A549 (cell line): ENCODE results near the gene KCTD20. TPM values are rescaled to one million over a fixed set of nuclear protein-coding genes. Genes with fewer than 3 reads are reported as not detected.

Experiments used
- ATAC-seq, 2 experiments: fragments of 200-7000 bp in 1 of 2; fragments of >200 bp in 1 of 2; cut with Nextera tagmentation in 1 of 2; cut with Tn5 transposase in 1 of 2; 3 replicates each; pipeline versions ENCODE4 v1.8.0 to v1.9.1; 2018 to 2020; ENCODE audit warnings: mild to moderate bottlenecking in 1 of 2, moderate library complexity in 1 of 2
- CTCF ChIA-PET: fragments of 300-600 bp; sonication (Branson Sonifier 250); formaldehyde crosslinking; extraction: SDS; loops from one replicate; lab custom pipeline; 2021; ENCODE audit warnings: antibody characterized with exemption, inconsistent platforms; lab: Yijun Ruan, JAX
- POLR2A ChIA-PET: fragments of 350-600 bp; formaldehyde crosslinking; extraction: SDS; loops from one replicate; lab custom pipeline; 2021; ENCODE audit warnings: antibody characterized with exemption, inconsistent platforms; lab: Yijun Ruan, JAX
- DNase-seq, 2 experiments: peaks; one replicate each; pipeline versions ENCODE4 v3.0.0 to v3.0.0-alpha.2; 2011 to 2016; ENCODE audit warnings: low read depth in 1 of 2, low spot score in 1 of 2
- FAIRE-seq: peaks from 2 replicates; lab custom pipeline; 2011; peaks lifted over from hg19 to GRCh38; lab: Jason Lieb, UNC
- H3K27ac ChIP-seq, 2 experiments: fragments of >200 bp; sonication (Bioruptor Twin); formaldehyde crosslinking; 3 replicates each; pipeline ENCODE4 v1.5.1; 2016 to 2017
- H3K4me1 ChIP-seq: fragments of >200 bp; sonication (Bioruptor Twin); formaldehyde crosslinking; 3 replicates; pipeline ENCODE4 v1.6.1; 2016
- H3K4me2 ChIP-seq: fragments of >200 bp; sonication (Bioruptor Twin); formaldehyde crosslinking; 3 replicates; pipeline ENCODE4 v1.6.1; 2016
- H3K4me3 ChIP-seq: fragments of >200 bp; sonication (Bioruptor Twin); formaldehyde crosslinking; 3 replicates; pipeline ENCODE4 v1.5.1; 2016
- H3K9me3 ChIP-seq: fragments of >200 bp; sonication (Bioruptor Twin); formaldehyde crosslinking; 3 replicates; pipeline ENCODE4 v1.6.1; 2016
- ATOH8 ChIP-seq: fragments of 250-450 bp; sonication (Bioruptor Pico); IDR thresholded peaks from 2 replicates; pipeline ENCODE4 v1.5.0; 2020; ENCODE audit warnings: low read depth, mild to moderate bottlenecking, moderate library complexity
- FOSL2 ChIP-seq, 2 experiments: fragments of 450-650 bp in 1 of 2; fragments of >200 bp in 1 of 2; sonication (Bioruptor Twin) in 1 of 2; formaldehyde crosslinking; IDR thresholded peaks; 2 replicates each; pipeline versions ENCODE4 v1.5.0 to v1.6.1; 2016 to 2020; ENCODE audit warnings: mild to moderate bottlenecking in 1 of 2, moderate library complexity in 1 of 2
- FOXS1 ChIP-seq: fragments of 250-450 bp; sonication (Bioruptor Pico); IDR thresholded peaks from 2 replicates; pipeline ENCODE4 v1.5.0; 2020; ENCODE audit warnings: mild to moderate bottlenecking, moderate library complexity
- GATA3 ChIP-seq: IDR thresholded peaks from 2 replicates; pipeline ENCODE4 v1.6.1; 2012; ENCODE audit warnings: borderline replicate concordance
- HEYL ChIP-seq: fragments of 250-450 bp; sonication (Bioruptor Pico); IDR thresholded peaks from 2 replicates; pipeline ENCODE4 v1.8.0; 2021; ENCODE audit warnings: mild to moderate bottlenecking, moderate library complexity
- HOXB5 ChIP-seq: fragments of 250-450 bp; sonication (Bioruptor Pico); IDR thresholded peaks from 2 replicates; pipeline ENCODE4 v1.5.0; 2020; ENCODE audit warnings: mild to moderate bottlenecking, moderate library complexity
- MAX ChIP-seq: IDR thresholded peaks from 2 replicates; pipeline ENCODE4 v1.6.1; 2012
- MYC ChIP-seq: IDR thresholded peaks from 2 replicates; pipeline ENCODE4 v1.6.1; 2012; ENCODE audit warnings: mild to moderate bottlenecking, inconsistent platforms, low read length, improper control_type of control experiment, borderline replicate concordance
- NFE2L2 ChIP-seq: fragments of 150-350 bp; conservative IDR thresholded peaks from 2 replicates; pipeline ENCODE4 v1.6.1; 2014; ENCODE audit warnings: low read length
- NR3C1 ChIP-seq: fragments of >200 bp; sonication (Bioruptor Twin); formaldehyde crosslinking; IDR thresholded peaks from 3 replicates; pipeline ENCODE4 v1.6.1; 2017
- PBX3 ChIP-seq: IDR thresholded peaks from 2 replicates; pipeline ENCODE4 v1.6.1; 2012
- PHF8 ChIP-seq: fragments of 200-600 bp; sonication (generic); IDR thresholded peaks from 2 replicates; pipeline ENCODE4 v1.6.1; 2016; ENCODE audit warnings: low read depth, mild to moderate bottlenecking, antibody characterized with exemption, moderate library complexity, borderline replicate concordance
- POLR2A ChIP-seq: IDR thresholded peaks from 2 replicates; pipeline ENCODE4 v1.6.1; 2012; ENCODE audit warnings: mild to moderate bottlenecking, low read length
- RAD21 ChIP-seq, 2 experiments: fragments of >200 bp in 1 of 2; sonication (Bioruptor Twin) in 1 of 2; formaldehyde crosslinking in 1 of 2; IDR thresholded peaks in 1 of 2; conservative IDR thresholded peaks in 1 of 2; 2 replicates in 1 of 2; 3 replicates in 1 of 2; pipeline ENCODE4 v1.6.1; 2012 to 2018; ENCODE audit warnings: inconsistent platforms in 1 of 2
- RCOR1 ChIP-seq: fragments of 150-350 bp; IDR thresholded peaks from 2 replicates; pipeline ENCODE4 v1.6.1; 2014; ENCODE audit warnings: antibody characterized with exemption, low read length, low read depth
- REST ChIP-seq: fragments of 200-600 bp; sonication (generic); IDR thresholded peaks from 2 replicates; pipeline ENCODE4 v1.6.1; 2016; ENCODE audit warnings: antibody characterized with exemption, mild to moderate bottlenecking, moderate library complexity
- RNF2 ChIP-seq: fragments of 200-600 bp; sonication (generic); IDR thresholded peaks from 2 replicates; pipeline ENCODE4 v1.6.1; 2016; ENCODE audit warnings: low read depth, mild to moderate bottlenecking, antibody characterized with exemption, moderate library complexity, borderline replicate concordance
- TFCP2L1 ChIP-seq: fragments of 250-450 bp; sonication (Bioruptor Pico); IDR thresholded peaks from 2 replicates; pipeline ENCODE4 v1.5.0; 2021; ENCODE audit warnings: mild to moderate bottlenecking
- TP53 ChIP-seq: fragments of 250-450 bp; sonication (Bioruptor Pico); IDR thresholded peaks from 2 replicates; pipeline ENCODE4 v1.5.0; 2021; ENCODE audit warnings: mild to moderate bottlenecking, moderate library complexity
- ZNF302 ChIP-seq: fragments of 250-450 bp; sonication (Bioruptor Pico); IDR thresholded peaks from 2 replicates; pipeline ENCODE4 v1.9.0; 2021; ENCODE audit warnings: inconsistent platforms, mild to moderate bottlenecking, moderate library complexity
- WGBS: methylation state at CpG from one replicate; pipeline ENCODE4 v1.1.6; 2017; ENCODE audit errors: missing lambda C conversion rate; 5-methylcytosine and 5-hydroxymethylcytosine counted together
- polyA plus RNA-seq, 4 experiments: library from polyadenylated mRNA; depleted of rRNA in 3 of 4; stranded (reverse); fragments of >200 nt; fragmentation: RNase III in 1 of 4; extraction: RNeasy Plus Mini Kit Qiagen cat#74134 plus additional on column Dnase treatment in 1 of 4; gene quantifications; 2 replicates in 3 of 4; 3 replicates in 1 of 4; pipeline ENCODE4 v1.2.3, GENCODE V29; 2011 to 2017
- TF ChIP-seq, protein P1 (sequence below): IDR thresholded peaks from 2 replicates; pipeline ENCODE4 v1.6.1; 2012; ENCODE audit warnings: low read depth, borderline replicate concordance
- TF ChIP-seq, protein P2 (sequence below): fragments of 450-650 bp; IDR thresholded peaks from 2 replicates; pipeline ENCODE4 v1.6.1; 2014; ENCODE audit warnings: antibody characterized with exemption
- TF ChIP-seq, protein P3 (sequence below): fragments of 150-350 bp; IDR thresholded peaks from 2 replicates; pipeline ENCODE4 v1.6.1; 2014; ENCODE audit warnings: low read depth, mild to moderate bottlenecking, low read length
- TF ChIP-seq, protein P4 (sequence below): fragments of >200 bp; sonication (Bioruptor Twin); formaldehyde crosslinking; IDR thresholded peaks from 2 replicates; pipeline ENCODE4 v1.6.1; 2016

Gene KCTD20
- polyA plus RNA-seq, 2 of the 4 experiments (the other 2 are of a cell fraction) = 16.8 to 48.2 TPM

DNA sequence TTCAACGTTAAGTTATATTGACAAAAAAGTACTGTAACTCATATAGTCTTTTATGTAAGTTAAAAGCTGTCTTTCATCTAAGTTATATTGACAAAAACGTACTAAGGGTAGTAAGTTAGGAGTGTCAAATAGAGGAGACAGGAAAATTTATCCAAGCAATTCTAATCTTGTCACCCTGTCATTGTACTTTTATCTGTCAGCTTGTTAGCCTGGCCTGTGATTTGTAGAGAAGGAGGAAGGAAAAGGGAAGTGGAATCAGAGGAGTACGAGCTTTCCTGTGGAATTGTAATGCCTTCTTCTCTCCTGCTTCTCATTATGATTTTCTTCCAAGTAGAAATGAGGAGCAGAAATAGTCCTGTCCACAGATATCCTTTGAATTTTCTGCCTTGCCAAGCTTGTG, 18.8 kb downstream of the KCTD20 start:
- no peak for ATAC-seq
- no peaks in the 10 kb centered on the region for H3K9me3 ChIP-seq
- H3K27ac ChIP-seq = no peak overlapping the region
- POLR2A ChIA-PET = interaction anchor here (0.5 kb wide), 1 partner anchor 135 kb away, joined by 4 read pairs; no protein-coding TSS in a partner anchor
- peaks cover 12% of the 10 kb centered on the region; the same call in 2 of the 3 replicates for H3K4me1 ChIP-seq
- CTCF ChIA-PET = interaction anchor here (0.6 to 1.3 kb wide), 2 partner anchors 12 to 48 kb away, joined by 3 read pairs; no protein-coding TSS in a partner anchor
- WGBS = 80% methylated on average over 3 of the region's 3 CpGs
- no peak for FAIRE-seq
- H3K4me3 ChIP-seq = no peak overlapping the region
- TF ChIP-seq ZNF302 (CRISPR knock-in tag) = no peak
- TF ChIP-seq PBX3 = no peak
- DNase-seq = no peak
- no peak overlapping the region for H3K4me2 ChIP-seq

DNA sequence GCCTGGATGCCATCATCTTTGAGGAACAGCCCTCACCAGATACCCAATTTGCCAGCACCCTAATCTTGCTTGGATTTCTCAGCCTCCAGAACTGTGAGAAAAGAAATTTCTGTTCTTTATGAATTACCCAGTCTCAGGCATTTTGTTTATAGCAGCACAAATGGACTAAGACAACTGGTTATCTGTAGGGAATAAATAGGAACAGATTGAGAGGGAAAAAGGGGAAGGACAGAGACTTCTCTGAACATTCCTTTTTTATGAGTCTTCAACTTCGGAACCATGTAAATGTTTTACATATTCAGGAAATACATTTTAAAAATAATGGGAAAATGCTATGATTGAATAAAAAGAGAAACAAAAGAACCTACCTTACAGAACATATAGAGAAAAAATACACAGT, 20.9 kb downstream of the KCTD20 start:
- ATAC-seq (no peak), FAIRE-seq (no peak)
- H3K27ac ChIP-seq = no peak overlapping the region

GRCh38 chr6:36464233-36464632, 21.4 kb downstream of the KCTD20 start:
- DNase-seq (no peak), ATAC-seq (no peak), FAIRE-seq (no peak)
- ChIA-PET CTCF (no interaction called here), POLR2A (no interaction called here)
- 0 out of 3 replicates have a peak overlapping the region, but pooled peaks have one; percentile 8 for H3K4me2 ChIP-seq
- H3K4me3 ChIP-seq = no peak overlapping the region
- 94% methylated on average over 1 of the region's 1 CpG for WGBS
- H3K9me3 ChIP-seq = no peaks in the 10 kb centered on the region
- no peak overlapping the region for H3K27ac ChIP-seq
- H3K4me1 ChIP-seq = peaks cover 12% of the 10 kb centered on the region; the same call in 2 of the 3 replicates
- no peak for TF ChIP-seq HOXB5 (CRISPR knock-in tag)
- TF ChIP-seq, protein P1, sequence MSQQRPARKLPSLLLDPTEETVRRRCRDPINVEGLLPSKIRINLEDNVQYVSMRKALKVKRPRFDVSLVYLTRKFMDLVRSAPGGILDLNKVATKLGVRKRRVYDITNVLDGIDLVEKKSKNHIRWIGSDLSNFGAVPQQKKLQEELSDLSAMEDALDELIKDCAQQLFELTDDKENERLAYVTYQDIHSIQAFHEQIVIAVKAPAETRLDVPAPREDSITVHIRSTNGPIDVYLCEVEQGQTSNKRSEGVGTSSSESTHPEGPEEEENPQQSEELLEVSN = no peak
- TF ChIP-seq NR3C1 = no peak
- TF ChIP-seq TP53 (CRISPR knock-in tag) = no peak
- TF ChIP-seq POLR2A = no peak
- no peak for TF ChIP-seq REST
- no peak for TF ChIP-seq ATOH8 (CRISPR knock-in tag)
- TF ChIP-seq, protein P2, sequence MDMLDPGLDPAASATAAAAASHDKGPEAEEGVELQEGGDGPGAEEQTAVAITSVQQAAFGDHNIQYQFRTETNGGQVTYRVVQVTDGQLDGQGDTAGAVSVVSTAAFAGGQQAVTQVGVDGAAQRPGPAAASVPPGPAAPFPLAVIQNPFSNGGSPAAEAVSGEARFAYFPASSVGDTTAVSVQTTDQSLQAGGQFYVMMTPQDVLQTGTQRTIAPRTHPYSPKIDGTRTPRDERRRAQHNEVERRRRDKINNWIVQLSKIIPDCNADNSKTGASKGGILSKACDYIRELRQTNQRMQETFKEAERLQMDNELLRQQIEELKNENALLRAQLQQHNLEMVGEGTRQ = no peak
- no peak for TF ChIP-seq RAD21 (conservative IDR thresholded peaks at IDR 0.05 in 1 of 2, IDR thresholded peaks at IDR 0.05 in 1 of 2)
- TF ChIP-seq MAX = no peak
- no peak for TF ChIP-seq RNF2
- no peak for TF ChIP-seq MYC
- no peak for TF ChIP-seq RCOR1
- TF ChIP-seq FOSL2 (IDR thresholded peaks at IDR 0.05) = no peak
- TF ChIP-seq FOSL2 (CRISPR knock-in tag; IDR thresholded peaks at IDR 0.05) = no peak
- TF ChIP-seq, protein P3, sequence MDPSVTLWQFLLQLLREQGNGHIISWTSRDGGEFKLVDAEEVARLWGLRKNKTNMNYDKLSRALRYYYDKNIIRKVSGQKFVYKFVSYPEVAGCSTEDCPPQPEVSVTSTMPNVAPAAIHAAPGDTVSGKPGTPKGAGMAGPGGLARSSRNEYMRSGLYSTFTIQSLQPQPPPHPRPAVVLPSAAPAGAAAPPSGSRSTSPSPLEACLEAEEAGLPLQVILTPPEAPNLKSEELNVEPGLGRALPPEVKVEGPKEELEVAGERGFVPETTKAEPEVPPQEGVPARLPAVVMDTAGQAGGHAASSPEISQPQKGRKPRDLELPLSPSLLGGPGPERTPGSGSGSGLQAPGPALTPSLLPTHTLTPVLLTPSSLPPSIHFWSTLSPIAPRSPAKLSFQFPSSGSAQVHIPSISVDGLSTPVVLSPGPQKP = no peak
- TF ChIP-seq NFE2L2 = no peak
- no peak for TF ChIP-seq PHF8
- TF ChIP-seq FOXS1 (CRISPR knock-in tag) = no peak

More for the DNA sequence above, 20.9 kb downstream of the KCTD20 start:
- Histone ChIP-seq H3K4me3 (no peak overlapping the region), H3K4me1 (peaks cover 12% of the 10 kb centered on the region; the same call in 2 of the 3 replicates), H3K4me2 (0 out of 3 replicates have a peak overlapping the region, but pooled peaks have one; percentile 8), H3K9me3 (no peaks in the 10 kb centered on the region)
- ChIA-PET POLR2A (no interaction called here), CTCF (interaction anchor here (1.0 kb wide), 1 partner anchor 295 kb away, joined by 3 read pairs; no protein-coding TSS in a partner anchor)
- 43% methylated on average over 1 of the region's 1 CpG for WGBS
- TF ChIP-seq, protein P4, sequence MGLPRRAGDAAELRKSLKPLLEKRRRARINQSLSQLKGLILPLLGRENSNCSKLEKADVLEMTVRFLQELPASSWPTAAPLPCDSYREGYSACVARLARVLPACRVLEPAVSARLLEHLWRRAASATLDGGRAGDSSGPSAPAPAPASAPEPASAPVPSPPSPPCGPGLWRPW = no peak
- TF ChIP-seq GATA3 (no peak), FOXS1 (CRISPR knock-in tag) (no peak), RAD21 (conservative IDR thresholded peaks at IDR 0.05 in 1 of 2, IDR thresholded peaks at IDR 0.05 in 1 of 2) (no peak), HEYL (no peak), TFCP2L1 (no peak)
- no peak for DNase-seq
